K562 (cell line): Measurements from ENCODE around the gene RGS3. TPM values are rescaled to one million over a fixed set of nuclear protein-coding genes. Genes with fewer than 3 reads are reported as not detected.

ENCODE experiments used
- ATAC-seq: fragments of 200-7000 bp; cut with Tn5 transposase; 3 replicates; pipeline ENCODE4 v1.9.1; 2020; ENCODE audit warnings: moderate library complexity
- BruUV-seq: library from RNA; stranded (reverse); fragments of 400-500 nt; replicated peaks from 2 replicates; lab custom pipeline; 2021; lab: Mats Ljungman, UMichigan
- CTCF ChIA-PET: fragments of 300-600 bp; formaldehyde crosslinking; extraction: SDS; loops from one replicate; lab custom pipeline; 2021; ENCODE audit warnings: low intra/inter-chr PET ratio; lab: Yijun Ruan, JAX
- POLR2A ChIA-PET: fragments of 300-600, 350-650 bp; sonication (Branson Sonifier 250); formaldehyde crosslinking; extraction: SDS; loops from one replicate; lab custom pipeline; 2021; ENCODE audit warnings: antibody characterized with exemption, inconsistent platforms; lab: Yijun Ruan, JAX
- DNase-seq, 4 experiments: peaks; one replicate each; pipeline versions ENCODE4 v3.0.0 to v3.0.0-alpha.2; 2011 to 2018; ENCODE audit warnings: low spot score in 3 of 4, mixed read lengths in 3 of 4; ENCODE audit errors: extremely low read depth in 1 of 4
- FAIRE-seq: peaks from 2 replicates; lab custom pipeline; 2011; peaks lifted over from hg19 to GRCh38; lab: Jason Lieb, UNC
- H2AFZ ChIP-seq: 2 replicates; pipeline ENCODE4 v1.6.0; 2011; ENCODE audit warnings: low read depth, low read length, control low read depth, inconsistent platforms
- H3K27ac ChIP-seq: fragments of 200-600 bp; 3 replicates; pipeline ENCODE4 v1.8.0; 2011; ENCODE audit warnings: low read depth, mild to moderate bottlenecking, control low read depth, inconsistent platforms, low read length, moderate library complexity, mixed read lengths; ENCODE audit errors: extremely low read depth
- H3K27me3 ChIP-seq, 2 experiments: fragments of 300-600 bp in 1 of 2; 2 replicates in 1 of 2; 3 replicates in 1 of 2; pipeline versions ENCODE4 v1.6.0 to v1.8.0; 2011; ENCODE audit warnings: inconsistent platforms in 2 of 2, low read length in 2 of 2, mild to moderate bottlenecking in 1 of 2, mixed read lengths in 1 of 2, moderate library complexity in 1 of 2; ENCODE audit not compliant: control insufficient read depth in 2 of 2, insufficient read depth in 2 of 2
- H3K36me3 ChIP-seq: fragments of 300-600 bp; 3 replicates; pipeline ENCODE4 v1.8.0; 2011; ENCODE audit warnings: mild to moderate bottlenecking, low read length, inconsistent platforms; ENCODE audit not compliant: control insufficient read depth, insufficient read depth
- H3K4me1 ChIP-seq, 2 experiments: fragments of 200-600 bp in 1 of 2; replicated peaks in 1 of 2; 2 replicates in 1 of 2; 3 replicates in 1 of 2; pipeline versions ENCODE4 v1.5.1 to v1.8.0; 2011; ENCODE audit warnings: inconsistent platforms in 2 of 2, low read length in 2 of 2, mild to moderate bottlenecking in 1 of 2, mixed read lengths in 1 of 2, moderate library complexity in 1 of 2; ENCODE audit not compliant: control insufficient read depth in 2 of 2, insufficient read depth in 2 of 2
- H3K4me2 ChIP-seq: 2 replicates; pipeline ENCODE4 v1.6.1; 2011; ENCODE audit warnings: low read length, control low read depth, inconsistent platforms, mixed read lengths; ENCODE audit not compliant: insufficient read depth
- H3K4me3 ChIP-seq: fragments of 200-600 bp; sonication (generic), shearing (Covaris generic); 2 replicates; pipeline ENCODE4 v1.5.1; 2016; ENCODE audit warnings: control low read depth, inconsistent platforms
- H3K79me2 ChIP-seq: fragments of 200-600 bp; 3 replicates; pipeline ENCODE4 v1.8.0; 2011; ENCODE audit warnings: low read length, inconsistent platforms; ENCODE audit not compliant: control insufficient read depth, insufficient read depth
- H3K9ac ChIP-seq, 2 experiments: 2 replicates each; pipeline versions ENCODE4 v1.6.0 to v1.6.1; 2011; ENCODE audit warnings: low read depth in 2 of 2, low read length in 2 of 2, control low read depth in 1 of 2, inconsistent platforms in 1 of 2, mild to moderate bottlenecking in 1 of 2, mixed read lengths in 1 of 2; ENCODE audit not compliant: insufficient read depth in 1 of 2
- H3K9me1 ChIP-seq: one replicate; pipeline ENCODE4 v1.6.0; 2011; ENCODE audit warnings: inconsistent platforms, mild to moderate bottlenecking, low read length, moderate library complexity; ENCODE audit not compliant: control insufficient read depth, insufficient read depth
- H3K9me3 ChIP-seq: replicated peaks from 2 replicates; pipeline ENCODE4 v1.5.1; 2011; ENCODE audit warnings: low read depth, low read length, inconsistent platforms; ENCODE audit not compliant: control insufficient read depth, insufficient read depth
- H4K20me1 ChIP-seq: replicated peaks from 2 replicates; pipeline ENCODE4 v1.6.1; 2011; ENCODE audit warnings: low read length, inconsistent platforms, mixed read lengths; ENCODE audit not compliant: control insufficient read depth, insufficient read depth
- BRCA1 ChIP-seq, 2 experiments: fragments of 450-650 bp in 1 of 2; sonication (generic) in 1 of 2; formaldehyde crosslinking in 1 of 2; IDR thresholded peaks; 2 replicates each; pipeline versions ENCODE4 v1.5.0 to v1.6.1; 2017 to 2020; ENCODE audit warnings: mild to moderate bottlenecking in 1 of 2, missing genetic modification reagents in 1 of 2
- NR2C2 ChIP-seq, 2 experiments: fragments of 200-800 bp in 1 of 2; sonication (Bioruptor generic) in 1 of 2; sonication (generic) in 1 of 2; formaldehyde crosslinking in 1 of 2; IDR thresholded peaks; 2 replicates each; pipeline versions ENCODE4 v1.6.1 to v1.8.0; 2016 to 2022; ENCODE audit warnings: mild to moderate bottlenecking in 1 of 2, missing compliant biosample characterization in 1 of 2, missing genetic modification characterization in 1 of 2, missing genetic modification reagents in 1 of 2
- NRF1 ChIP-seq, 2 experiments: fragments of 450-650 bp; IDR thresholded peaks in 1 of 2; conservative IDR thresholded peaks in 1 of 2; 2 replicates each; pipeline ENCODE4 v1.6.1; 2014; ENCODE audit warnings: mild to moderate bottlenecking in 2 of 2
- ZNF384 ChIP-seq: IDR thresholded peaks from 2 replicates; pipeline ENCODE4 v1.6.1; 2012; ENCODE audit warnings: low read depth, low read length, improper control_type of control experiment
- WGBS: fragments of 100-300 bp; shearing (Covaris generic); methylation state at CpG from one replicate; pipeline ENCODE4 v1.1.6; 2016; ENCODE audit warnings: low coverage, mixed read lengths; ENCODE audit not compliant: insufficient coverage; ENCODE audit errors: missing lambda C conversion rate; 5-methylcytosine and 5-hydroxymethylcytosine counted together
- in situ Hi-C: fragments of 300-500 bp; cut with MboI; formaldehyde crosslinking; loops from 4 replicates; pipeline ENCODE4 v1.15.0; 2018; ENCODE audit warnings: inconsistent platforms, mixed read lengths
- intact Hi-C: fragments of 100-400 bp; cut with micrococcal nuclease; formaldehyde crosslinking; loops from 2 replicates; pipeline ENCODE4 v1.14.2; 2022
- polyA plus RNA-seq, 8 experiments: library from polyadenylated mRNA; depleted of rRNA in 4 of 8; stranded (reverse) in 5 of 8; unstranded in 3 of 8; fragments of >200 nt; fragmentation: Nextera tagmentation in 2 of 8; fragmentation: Illumina TruSeq in 1 of 8; extraction: Ambion mirVana in 2 of 8; extraction: Trizol in 1 of 8; gene quantifications; 2 replicates each; pipeline versions ENCODE4 v1.2.1 to v1.2.3, GENCODE V29; 2011 to 2014; ENCODE audit warnings: inconsistent platforms in 1 of 8, missing spikeins in 1 of 8
- total RNA-seq, 7 experiments: library from RNA; depleted of rRNA in 6 of 7; stranded (reverse); fragments of >200 nt in 6 of 7; fragmentation: Illumina TruSeq in 2 of 7; extraction: Trizol in 2 of 7; gene quantifications; 2 replicates each; pipeline versions ENCODE4 v1.2.1 to v1.2.3, GENCODE V29; 2011 to 2021; ENCODE audit warnings: low replicate concordance in 1 of 7
- TF ChIP-seq, protein P1 (sequence below): fragments of 450-650 bp; IDR thresholded peaks from 2 replicates; pipeline ENCODE4 v1.7.0; 2016; ENCODE audit warnings: borderline replicate concordance
- TF ChIP-seq, protein P2 (sequence below): fragments of 450-650 bp; IDR thresholded peaks from one replicate; pipeline ENCODE4 v1.6.1; 2018; ENCODE audit warnings: mild to moderate bottlenecking, moderate library complexity; ENCODE audit not compliant: partially characterized antibody

RGS3 gene
- total and polyA plus RNA-seq, 9 of the 15 experiments (the other 6 are each of a cell fraction or from before 2014, with no cell fraction given): 0.08 to 2.9 (median 0.95) TPM

DNA sequence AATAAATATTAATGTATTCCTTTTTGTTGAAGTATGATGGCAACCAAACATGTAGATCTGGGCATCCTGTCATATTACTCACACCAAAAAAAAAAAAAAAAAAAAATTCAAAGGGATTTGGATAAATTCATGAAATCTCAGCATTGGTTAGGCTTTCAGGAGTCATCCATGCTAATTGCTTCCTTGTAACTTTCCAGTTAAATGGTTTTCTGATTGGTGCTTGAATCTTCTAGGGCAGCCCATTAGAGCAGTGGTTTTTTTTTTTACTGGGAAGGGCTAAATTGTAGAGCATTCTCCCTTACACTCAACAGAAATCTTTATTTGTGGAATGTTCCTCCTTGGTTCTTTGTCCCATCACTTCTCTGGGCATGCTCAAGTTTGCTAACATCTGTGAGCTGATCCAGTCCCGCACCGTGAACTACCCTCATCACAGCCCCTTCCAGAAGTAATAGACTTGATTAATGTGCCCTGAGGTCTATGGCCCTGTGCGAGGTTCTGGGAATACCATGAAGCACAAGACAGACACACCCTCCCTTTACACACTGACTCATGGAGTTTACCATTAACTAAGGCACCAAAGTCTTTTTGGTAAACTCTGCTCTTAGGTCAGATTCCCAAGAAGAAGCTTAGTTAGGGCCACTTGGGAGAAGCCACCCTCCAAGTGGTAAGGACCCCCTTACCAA, 56.0 kb downstream of the RGS3 start:
- no peaks in the 10 kb centered on the region for H3K9me3 ChIP-seq
- no TSS peak for BruUV-seq
- peaks cover 21 to 52% of the 10 kb centered on the region in 2 experiments for H3K27me3 ChIP-seq
- H3K27ac ChIP-seq: no peak overlapping the region
- no peak overlapping the region for H3K4me3 ChIP-seq
- H3K9ac ChIP-seq: no peak overlapping the region
- H3K79me2 ChIP-seq: no peaks in the 10 kb centered on the region
- ChIA-PET POLR2A (interaction anchor here (1.3 kb wide), 1 partner anchor 109 kb away, joined by 4 read pairs; the partner anchor contains the start of genes C9orf43 and POLE3), CTCF (no interaction called here)
- WGBS: 2% methylated on average over 3 of the region's 3 CpGs
- DNase-seq (no peak), FAIRE-seq (no peak), ATAC-seq (no peak)
- in situ Hi-C loops: no loop called here
- H4K20me1 ChIP-seq: no peaks in the 10 kb centered on the region
- no peaks in the 10 kb centered on the region for H3K9me1 ChIP-seq
- H3K4me2 ChIP-seq: no peak overlapping the region
- no peak overlapping the region for H2AFZ ChIP-seq
- intact Hi-C loops: loop anchor here (5.0 kb wide), 1 partner anchor 53 kb away; no protein-coding TSS in a partner anchor
- H3K4me1 ChIP-seq: peaks cover 0 to 6% of the 10 kb centered on the region in 2 experiments; a peak in 2 of 5 replicates
- H3K36me3 ChIP-seq: no peaks in the 10 kb centered on the region
- TF ChIP-seq NRF1 (conservative IDR thresholded peaks at IDR 0.05 in 1 of 2, IDR thresholded peaks at IDR 0.05 in 1 of 2) (0 out of 4 replicates have a peak, but pooled peaks of 1 of the 2 experiments have one; percentile 22), NR2C2 (CRISPR knock-in tag; IDR thresholded peaks at IDR 0.05) (no peak), NR2C2 (tag; IDR thresholded peaks at IDR 0.05) (no peak)

DNA sequence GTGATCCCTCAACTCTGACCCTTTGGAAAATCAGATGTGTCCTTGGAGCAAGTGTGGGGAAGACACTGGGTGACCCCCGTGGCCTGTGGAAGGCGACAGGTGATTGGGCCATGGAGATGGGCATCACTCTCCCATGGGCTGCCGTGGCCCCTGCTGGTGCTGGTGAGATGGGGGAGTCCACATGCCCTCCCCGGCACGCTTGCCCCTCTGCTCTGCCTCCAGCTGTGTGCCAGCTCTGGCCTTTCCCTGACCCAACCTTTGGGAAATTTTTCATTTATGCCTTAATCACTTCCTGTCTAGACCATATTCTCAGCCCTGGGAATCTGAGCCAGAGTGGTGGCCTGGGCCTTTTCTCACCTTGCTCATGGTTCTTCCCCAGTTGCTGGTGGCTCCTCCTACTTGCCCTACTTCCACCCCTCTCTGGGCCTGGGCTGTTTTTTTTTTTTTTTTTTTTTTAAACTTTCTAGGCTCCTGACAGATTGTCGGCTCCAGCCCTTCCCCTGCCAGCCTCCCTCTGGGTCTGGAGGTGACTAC, 56.6 kb downstream of the RGS3 start:
- Histone ChIP-seq H4K20me1 (no peaks in the 10 kb centered on the region), H3K27ac (no peak overlapping the region), H3K9me1 (no peaks in the 10 kb centered on the region), H3K79me2 (no peaks in the 10 kb centered on the region), H3K36me3 (no peaks in the 10 kb centered on the region), H3K9ac (no peak overlapping the region), H3K9me3 (no peaks in the 10 kb centered on the region), H3K4me1 (peaks cover 0 to 6% of the 10 kb centered on the region in 2 experiments; a peak in 2 of 5 replicates), H3K4me3 (no peak overlapping the region), H2AFZ (no peak overlapping the region), H3K27me3 (peaks cover 19 to 52% of the 10 kb centered on the region in 2 experiments), H3K4me2 (no peak overlapping the region)
- BruUV-seq: no TSS peak
- ChIA-PET CTCF (no interaction called here), POLR2A (interaction anchor here (0.7 to 1.3 kb wide), 2 partner anchors 50 to 110 kb away, joined by 4 read pairs; partner anchors contain the start of genes C9orf43 and POLE3)
- ATAC-seq (no peak), FAIRE-seq (no peak), DNase-seq (no peak)
- intact Hi-C loops: loop anchor here (5.0 kb wide), 1 partner anchor 52 kb away; no protein-coding TSS in a partner anchor
- in situ Hi-C loops: no loop called here
- WGBS: 3% methylated on average over 5 of the region's 6 CpGs
- TF ChIP-seq, protein P1, sequence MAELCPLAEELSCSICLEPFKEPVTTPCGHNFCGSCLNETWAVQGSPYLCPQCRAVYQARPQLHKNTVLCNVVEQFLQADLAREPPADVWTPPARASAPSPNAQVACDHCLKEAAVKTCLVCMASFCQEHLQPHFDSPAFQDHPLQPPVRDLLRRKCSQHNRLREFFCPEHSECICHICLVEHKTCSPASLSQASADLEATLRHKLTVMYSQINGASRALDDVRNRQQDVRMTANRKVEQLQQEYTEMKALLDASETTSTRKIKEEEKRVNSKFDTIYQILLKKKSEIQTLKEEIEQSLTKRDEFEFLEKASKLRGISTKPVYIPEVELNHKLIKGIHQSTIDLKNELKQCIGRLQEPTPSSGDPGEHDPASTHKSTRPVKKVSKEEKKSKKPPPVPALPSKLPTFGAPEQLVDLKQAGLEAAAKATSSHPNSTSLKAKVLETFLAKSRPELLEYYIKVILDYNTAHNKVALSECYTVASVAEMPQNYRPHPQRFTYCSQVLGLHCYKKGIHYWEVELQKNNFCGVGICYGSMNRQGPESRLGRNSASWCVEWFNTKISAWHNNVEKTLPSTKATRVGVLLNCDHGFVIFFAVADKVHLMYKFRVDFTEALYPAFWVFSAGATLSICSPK: no peak
- TF ChIP-seq ZNF384: peak; percentile 36; the same call in 1 of the 2 replicates
- TF ChIP-seq, protein P2, sequence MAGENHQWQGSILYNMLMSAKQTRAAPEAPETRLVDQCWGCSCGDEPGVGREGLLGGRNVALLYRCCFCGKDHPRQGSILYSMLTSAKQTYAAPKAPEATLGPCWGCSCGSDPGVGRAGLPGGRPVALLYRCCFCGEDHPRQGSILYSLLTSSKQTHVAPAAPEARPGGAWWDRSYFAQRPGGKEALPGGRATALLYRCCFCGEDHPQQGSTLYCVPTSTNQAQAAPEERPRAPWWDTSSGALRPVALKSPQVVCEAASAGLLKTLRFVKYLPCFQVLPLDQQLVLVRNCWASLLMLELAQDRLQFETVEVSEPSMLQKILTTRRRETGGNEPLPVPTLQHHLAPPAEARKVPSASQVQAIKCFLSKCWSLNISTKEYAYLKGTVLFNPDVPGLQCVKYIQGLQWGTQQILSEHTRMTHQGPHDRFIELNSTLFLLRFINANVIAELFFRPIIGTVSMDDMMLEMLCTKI: no peak
- no peak for TF ChIP-seq BRCA1 (IDR thresholded peaks at IDR 0.05)
- TF ChIP-seq BRCA1 (CRISPR knock-in tag; IDR thresholded peaks at IDR 0.05): no peak
